GM23338 (cell line): ENCODE measurements around the gene SOX15. TPM values are rescaled to one million over a fixed set of nuclear protein-coding genes. Genes with fewer than 3 reads are reported as not detected.
A peak's percentile ranks its signal among the peaks of the same experiment; 100 is the strongest.

ENCODE experiments used
- ATAC-seq: fragments of 200-7000 bp; cut with Tn5 transposase; 3 replicates; pipeline ENCODE4 v1.9.1; 2020
- DNase-seq: peaks from one replicate; pipeline ENCODE4 v3.0.0-alpha.2; 2015; ENCODE audit warnings: low spot score
- H2AFZ ChIP-seq: fragments of 200-600 bp; sonication (generic); 2 replicates; pipeline ENCODE4 v1.8.0; 2016; ENCODE audit warnings: antibody characterized with exemption, mild to moderate bottlenecking, moderate library complexity
- H3F3A ChIP-seq: fragments of 200-600 bp; sonication (generic); replicated peaks from 2 replicates; pipeline ENCODE4 v1.8.0; 2017; ENCODE audit warnings: antibody characterized with exemption, mixed run types, low read depth
- H3K27ac ChIP-seq: fragments of 200-600 bp; sonication (generic); 2 replicates; pipeline ENCODE4 v1.6.1; 2016; ENCODE audit warnings: low read depth
- H3K27me3 ChIP-seq: fragments of 200-600 bp; sonication (generic); 2 replicates; pipeline ENCODE4 v1.8.0; 2016; ENCODE audit warnings: mild to moderate bottlenecking, mixed run types, moderate library complexity; ENCODE audit not compliant: insufficient read depth
- H3K36me3 ChIP-seq: fragments of 200-600 bp; sonication (generic); 2 replicates; pipeline ENCODE4 v1.8.0; 2016; ENCODE audit warnings: mild to moderate bottlenecking; ENCODE audit not compliant: insufficient read depth
- H3K4me1 ChIP-seq: fragments of 200-600 bp; sonication (generic); 2 replicates; pipeline ENCODE4 v1.8.0; 2016; ENCODE audit warnings: mild to moderate bottlenecking, moderate library complexity; ENCODE audit not compliant: insufficient read depth
- H3K4me2 ChIP-seq: fragments of 200-600 bp; sonication (generic); 2 replicates; pipeline ENCODE4 v1.7.1; 2017; ENCODE audit warnings: mixed run types
- H3K4me3 ChIP-seq: fragments of 200-600 bp; sonication (generic); 2 replicates; pipeline ENCODE4 v1.6.1; 2016; ENCODE audit warnings: mixed run types
- H3K79me2 ChIP-seq: fragments of 200-600 bp; sonication (generic); replicated peaks from 2 replicates; pipeline ENCODE4 v1.8.0; 2017; ENCODE audit warnings: mild to moderate bottlenecking; ENCODE audit not compliant: insufficient read depth
- H3K9me2 ChIP-seq: fragments of 200-600 bp; sonication (generic); 2 replicates; pipeline ENCODE4 v1.8.0; 2017; ENCODE audit not compliant: insufficient read depth
- H4K20me1 ChIP-seq: fragments of 200-600 bp; sonication (generic); replicated peaks from 2 replicates; pipeline ENCODE4 v1.8.0; 2017; ENCODE audit warnings: mild to moderate bottlenecking; ENCODE audit not compliant: insufficient read depth
- H3K27ac Mint-ChIP-seq: 2 replicates; pipeline ENCODE4 v1.8.0; 2020; ENCODE audit warnings: inconsistent platforms, mild to moderate bottlenecking, moderate library complexity, mixed read lengths
- H3K27me3 Mint-ChIP-seq: 3 replicates; pipeline ENCODE4 v1.8.0; 2022; ENCODE audit warnings: low read depth, mild to moderate bottlenecking, moderate library complexity, mixed read lengths, inconsistent platforms; ENCODE audit not compliant: insufficient read depth, poor library complexity
- H3K36me3 Mint-ChIP-seq: 3 replicates; pipeline ENCODE4 v1.8.0; 2021; ENCODE audit warnings: low read depth, mild to moderate bottlenecking, inconsistent platforms, moderate library complexity, mixed read lengths
- H3K4me1 Mint-ChIP-seq: 3 replicates; pipeline ENCODE4 v1.8.0; 2020; ENCODE audit warnings: mild to moderate bottlenecking, inconsistent platforms, mixed read lengths
- H3K4me3 Mint-ChIP-seq: 3 replicates; pipeline ENCODE4 v1.8.0; 2021; ENCODE audit warnings: moderate library complexity, mild to moderate bottlenecking, inconsistent platforms, mixed read lengths
- H3K9me3 Mint-ChIP-seq: 3 replicates; pipeline ENCODE4 v1.8.0; 2020; ENCODE audit warnings: moderate library complexity, mild to moderate bottlenecking, inconsistent platforms, mixed read lengths
- CREB1 ChIP-seq: fragments of 250-450 bp; sonication (Bioruptor Pico); IDR thresholded peaks from 2 replicates; pipeline ENCODE4 v1.5.0; 2020; ENCODE audit warnings: low read depth, mild to moderate bottlenecking, moderate library complexity
- POLR2AphosphoS5 ChIP-seq: IDR thresholded peaks from 2 replicates; pipeline ENCODE4 v1.6.1; 2016; ENCODE audit warnings: antibody characterized with exemption, low read depth
- STAT1 ChIP-seq: IDR thresholded peaks from one replicate; pipeline ENCODE4 v1.6.1; 2016; ENCODE audit warnings: antibody characterized with exemption; ENCODE audit not compliant: unreplicated experiment
- ZNF331 ChIP-seq: fragments of 250-450 bp; sonication (Bioruptor Pico); IDR thresholded peaks from 2 replicates; pipeline ENCODE4 v1.5.0; 2020; ENCODE audit warnings: low read depth, mild to moderate bottlenecking, moderate library complexity
- polyA plus RNA-seq: library from polyadenylated mRNA; unstranded; fragments of >200 nt; fragmentation: Nextera tagmentation; extraction: Ambion mirVana; gene quantifications from 2 replicates; pipeline ENCODE4 v1.2.1, GENCODE V29; 2016
- total RNA-seq: library from RNA; depleted of rRNA; stranded (reverse); fragments of >200 nt; shearing (Covaris generic); gene quantifications from 2 replicates; pipeline ENCODE4 v1.2.3, GENCODE V29; 2014
- TF ChIP-seq, protein P1 (sequence below): IDR thresholded peaks from one replicate; pipeline ENCODE4 v1.6.1; 2018; ENCODE audit warnings: antibody characterized with exemption; ENCODE audit not compliant: unreplicated experiment
- TF ChIP-seq, protein P2 (sequence below), 2 experiments: fragments of 200-600 bp in 1 of 2; sonication (generic) in 1 of 2; conservative IDR thresholded peaks; 2 replicates each; pipeline versions ENCODE4 v1.5.1 to v1.6.1; 2016 to 2017; ENCODE audit warnings: antibody characterized with exemption in 2 of 2, low read depth in 2 of 2, mild to moderate bottlenecking in 2 of 2, moderate library complexity in 1 of 2

Gene SOX15
- total and polyA plus RNA-seq, 2 experiments from 2014 or later = 29.9 to 43.0 TPM

DNA sequence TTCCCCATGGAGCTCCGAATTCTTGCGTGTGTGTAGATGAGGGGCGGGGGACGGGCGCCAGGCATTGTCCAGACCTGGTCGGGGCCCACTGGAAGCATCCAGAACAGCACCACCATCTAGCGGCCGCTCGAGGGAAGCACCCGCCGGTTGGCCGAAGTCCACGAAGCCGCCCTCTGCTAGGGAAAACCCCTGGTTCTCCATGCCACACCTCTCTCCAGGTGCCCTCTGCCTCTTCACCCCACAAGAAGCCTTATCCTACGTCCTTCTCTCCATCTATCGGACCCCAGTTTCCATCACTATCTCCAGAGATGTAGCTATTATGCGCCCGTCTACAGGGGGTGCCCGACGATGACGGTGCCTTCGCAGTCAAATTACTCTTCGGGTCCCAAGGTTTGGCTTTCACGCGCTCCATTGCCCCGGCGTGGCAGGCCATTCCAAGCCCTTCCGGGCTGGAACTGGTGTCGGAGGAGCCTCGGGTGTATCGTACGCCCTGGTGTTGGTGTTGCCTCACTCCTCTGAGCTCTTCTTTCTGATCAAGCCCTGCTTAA lies 28.8 kb downstream of the SOX15 start:
- ATAC-seq = peak; percentile 69
- H3K9me3 Mint-ChIP-seq = no peaks in the 10 kb centered on the region

More for the DNA sequence above, 28.8 kb downstream of the SOX15 start:
- peak overlapping the region; percentile 98 for H3K4me2 ChIP-seq
- Mint-ChIP-seq H3K4me3 (peak overlapping the region; percentile 93), H3K4me1 (peaks cover 48% of the 10 kb centered on the region), H3K36me3 (peaks cover 32% of the 10 kb centered on the region), H3K27me3 (peaks cover 28% of the 10 kb centered on the region), H3K27ac (peak overlapping the region; percentile 92)
- DNase-seq = peak; percentile 95
- H3K4me3 ChIP-seq = peak overlapping the region; percentile 96
- peaks cover 41% of the 10 kb centered on the region for H3K79me2 ChIP-seq
- H3K27me3 ChIP-seq = no peaks in the 10 kb centered on the region
- peaks cover 45% of the 10 kb centered on the region for H3K4me1 ChIP-seq
- H3F3A ChIP-seq = peaks cover 30% of the 10 kb centered on the region
- peak overlapping the region; percentile 92 for H3K27ac ChIP-seq
- no peaks in the 10 kb centered on the region for H3K9me2 ChIP-seq
- peaks cover 6% of the 10 kb centered on the region for H4K20me1 ChIP-seq
- peaks cover 16% of the 10 kb centered on the region; the same call in 1 of the 2 replicates for H3K36me3 ChIP-seq
- peak overlapping the region; percentile 95 for H2AFZ ChIP-seq
- TF ChIP-seq, protein P1, sequence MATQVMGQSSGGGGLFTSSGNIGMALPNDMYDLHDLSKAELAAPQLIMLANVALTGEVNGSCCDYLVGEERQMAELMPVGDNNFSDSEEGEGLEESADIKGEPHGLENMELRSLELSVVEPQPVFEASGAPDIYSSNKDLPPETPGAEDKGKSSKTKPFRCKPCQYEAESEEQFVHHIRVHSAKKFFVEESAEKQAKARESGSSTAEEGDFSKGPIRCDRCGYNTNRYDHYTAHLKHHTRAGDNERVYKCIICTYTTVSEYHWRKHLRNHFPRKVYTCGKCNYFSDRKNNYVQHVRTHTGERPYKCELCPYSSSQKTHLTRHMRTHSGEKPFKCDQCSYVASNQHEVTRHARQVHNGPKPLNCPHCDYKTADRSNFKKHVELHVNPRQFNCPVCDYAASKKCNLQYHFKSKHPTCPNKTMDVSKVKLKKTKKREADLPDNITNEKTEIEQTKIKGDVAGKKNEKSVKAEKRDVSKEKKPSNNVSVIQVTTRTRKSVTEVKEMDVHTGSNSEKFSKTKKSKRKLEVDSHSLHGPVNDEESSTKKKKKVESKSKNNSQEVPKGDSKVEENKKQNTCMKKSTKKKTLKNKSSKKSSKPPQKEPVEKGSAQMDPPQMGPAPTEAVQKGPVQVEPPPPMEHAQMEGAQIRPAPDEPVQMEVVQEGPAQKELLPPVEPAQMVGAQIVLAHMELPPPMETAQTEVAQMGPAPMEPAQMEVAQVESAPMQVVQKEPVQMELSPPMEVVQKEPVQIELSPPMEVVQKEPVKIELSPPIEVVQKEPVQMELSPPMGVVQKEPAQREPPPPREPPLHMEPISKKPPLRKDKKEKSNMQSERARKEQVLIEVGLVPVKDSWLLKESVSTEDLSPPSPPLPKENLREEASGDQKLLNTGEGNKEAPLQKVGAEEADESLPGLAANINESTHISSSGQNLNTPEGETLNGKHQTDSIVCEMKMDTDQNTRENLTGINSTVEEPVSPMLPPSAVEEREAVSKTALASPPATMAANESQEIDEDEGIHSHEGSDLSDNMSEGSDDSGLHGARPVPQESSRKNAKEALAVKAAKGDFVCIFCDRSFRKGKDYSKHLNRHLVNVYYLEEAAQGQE = no peak
- no peak for TF ChIP-seq POLR2AphosphoS5
- TF ChIP-seq STAT1 = no peak
- TF ChIP-seq CREB1 (CRISPR knock-in tag) = peak; percentile 26; the same call in 1 of the 2 replicates
- TF ChIP-seq, protein P2, sequence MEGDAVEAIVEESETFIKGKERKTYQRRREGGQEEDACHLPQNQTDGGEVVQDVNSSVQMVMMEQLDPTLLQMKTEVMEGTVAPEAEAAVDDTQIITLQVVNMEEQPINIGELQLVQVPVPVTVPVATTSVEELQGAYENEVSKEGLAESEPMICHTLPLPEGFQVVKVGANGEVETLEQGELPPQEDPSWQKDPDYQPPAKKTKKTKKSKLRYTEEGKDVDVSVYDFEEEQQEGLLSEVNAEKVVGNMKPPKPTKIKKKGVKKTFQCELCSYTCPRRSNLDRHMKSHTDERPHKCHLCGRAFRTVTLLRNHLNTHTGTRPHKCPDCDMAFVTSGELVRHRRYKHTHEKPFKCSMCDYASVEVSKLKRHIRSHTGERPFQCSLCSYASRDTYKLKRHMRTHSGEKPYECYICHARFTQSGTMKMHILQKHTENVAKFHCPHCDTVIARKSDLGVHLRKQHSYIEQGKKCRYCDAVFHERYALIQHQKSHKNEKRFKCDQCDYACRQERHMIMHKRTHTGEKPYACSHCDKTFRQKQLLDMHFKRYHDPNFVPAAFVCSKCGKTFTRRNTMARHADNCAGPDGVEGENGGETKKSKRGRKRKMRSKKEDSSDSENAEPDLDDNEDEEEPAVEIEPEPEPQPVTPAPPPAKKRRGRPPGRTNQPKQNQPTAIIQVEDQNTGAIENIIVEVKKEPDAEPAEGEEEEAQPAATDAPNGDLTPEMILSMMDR (conservative IDR thresholded peaks at IDR 0.05; ENCODE audit: low read depth in 2 of 2) = peak; percentile 63 to 86
- no peak for TF ChIP-seq ZNF331 (CRISPR knock-in tag)
